GM21360 (cell line): ENCODE results near the gene LMCD1.

ENCODE experiments used
- ATAC-seq: cut with Tn5 transposase; IDR thresholded peaks from one replicate; pipeline ENCODE4 v1.9.1; 2021; ENCODE audit warnings: mild to moderate bottlenecking, moderate library complexity; ENCODE audit not compliant: unreplicated experiment

Gene LMCD1

GRCh38 chr3:8501371-8502131 lies at the start of gene LMCD1:
TSS of gene LMCD1 (plus strand) at chr3:8501823. CDS start at chr3:8501939, 116 bp downstream.
- peak; percentile 96 for ATAC-seq

GRCh38 chr3:8452112-8452511 lies 49.5 kb upstream of the LMCD1 start:
- no peak for ATAC-seq

GRCh38 chr3:8453153-8453552 lies 48.5 kb upstream of the LMCD1 start:
- no peak for ATAC-seq

- no peak for ATAC-seq
Observed at GRCh38 chr3:8455526-8456411, 45.9 kb upstream of the LMCD1 start.

GRCh38 chr3:8456412-8456811 lies 45.2 kb upstream of the LMCD1 start:
- ATAC-seq, result no peak

GRCh38 chr3:8457039-8457438 lies 44.6 kb upstream of the LMCD1 start:
- no peak for ATAC-seq

- no peak for ATAC-seq
Observed at GRCh38 chr3:8458238-8458661, 43.4 kb upstream of the LMCD1 start.

- ATAC-seq, result no peak
Observed at GRCh38 chr3:8458711-8459110, 42.9 kb upstream of the LMCD1 start.

- no peak for ATAC-seq
Observed at GRCh38 chr3:8460050-8460708, 41.4 kb upstream of the LMCD1 start.

- no peak for ATAC-seq
Observed at GRCh38 chr3:8460815-8461456, 40.7 kb upstream of the LMCD1 start.

- ATAC-seq, result no peak
Observed at GRCh38 chr3:8464668-8465067, 37.0 kb upstream of the LMCD1 start.

- ATAC-seq, result no peak
Observed at GRCh38 chr3:8466526-8466925, 35.1 kb upstream of the LMCD1 start.

- ATAC-seq, result no peak
Observed at GRCh38 chr3:8470801-8471200, 30.8 kb upstream of the LMCD1 start.

- ATAC-seq, result no peak
Observed at GRCh38 chr3:8472549-8472948, 29.1 kb upstream of the LMCD1 start.

- ATAC-seq, result no peak
Observed at GRCh38 chr3:8473029-8473428, 28.6 kb upstream of the LMCD1 start.

- ATAC-seq, result no peak
Observed at GRCh38 chr3:8473990-8474389, 27.6 kb upstream of the LMCD1 start.

GRCh38 chr3:8474991-8475390 lies 26.6 kb upstream of the LMCD1 start:
- ATAC-seq, result no peak

GRCh38 chr3:8480699-8481098 lies 20.9 kb upstream of the LMCD1 start:
- ATAC-seq, result no peak

- no peak for ATAC-seq
Observed at GRCh38 chr3:8481380-8481779, 20.2 kb upstream of the LMCD1 start.

- ATAC-seq, result no peak
Observed at GRCh38 chr3:8482263-8482662, 19.4 kb upstream of the LMCD1 start.
